ENCODE measurements around the gene DDX42.

- TF ChIP-seq, protein P1, sequence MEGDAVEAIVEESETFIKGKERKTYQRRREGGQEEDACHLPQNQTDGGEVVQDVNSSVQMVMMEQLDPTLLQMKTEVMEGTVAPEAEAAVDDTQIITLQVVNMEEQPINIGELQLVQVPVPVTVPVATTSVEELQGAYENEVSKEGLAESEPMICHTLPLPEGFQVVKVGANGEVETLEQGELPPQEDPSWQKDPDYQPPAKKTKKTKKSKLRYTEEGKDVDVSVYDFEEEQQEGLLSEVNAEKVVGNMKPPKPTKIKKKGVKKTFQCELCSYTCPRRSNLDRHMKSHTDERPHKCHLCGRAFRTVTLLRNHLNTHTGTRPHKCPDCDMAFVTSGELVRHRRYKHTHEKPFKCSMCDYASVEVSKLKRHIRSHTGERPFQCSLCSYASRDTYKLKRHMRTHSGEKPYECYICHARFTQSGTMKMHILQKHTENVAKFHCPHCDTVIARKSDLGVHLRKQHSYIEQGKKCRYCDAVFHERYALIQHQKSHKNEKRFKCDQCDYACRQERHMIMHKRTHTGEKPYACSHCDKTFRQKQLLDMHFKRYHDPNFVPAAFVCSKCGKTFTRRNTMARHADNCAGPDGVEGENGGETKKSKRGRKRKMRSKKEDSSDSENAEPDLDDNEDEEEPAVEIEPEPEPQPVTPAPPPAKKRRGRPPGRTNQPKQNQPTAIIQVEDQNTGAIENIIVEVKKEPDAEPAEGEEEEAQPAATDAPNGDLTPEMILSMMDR (IDR thresholded peaks at IDR 0.05), result no peak
- TF ChIP-seq EP300 (IDR thresholded peaks at IDR 0.05) (no peak), POLR2A (IDR thresholded peaks at IDR 0.05) (no peak), POLR2AphosphoS5 (IDR thresholded peaks at IDR 0.05) (no peak)
Measured at GRCh38 chr17:63830904-63831491, 57.0 kb downstream of the DDX42 start.

All from suprapubic skin (tissue), 4 donors.